ENCODE data around the gene RBMS3. TPM values are rescaled to one million over a fixed set of nuclear protein-coding genes. Genes with fewer than 3 reads are reported as not detected.

The RBMS3 gene
- total and polyA plus RNA-seq, 2 donors (not counting 1 experiment from before 2014, with no cell fraction given): 26.9 to 68.4 TPM

GRCh38 chr3:29576181-29576580 is 295.3 kb downstream of the RBMS3 start:
- H3K27ac ChIP-seq (ENCODE audit: insufficient read depth, low read length): no peak overlapping the region
- TF ChIP-seq EZH2 (IDR thresholded peaks at IDR 0.05; ENCODE audit: low read length, missing control alignments) (no peak), CTCF (conservative IDR thresholded peaks at IDR 0.05 in 1 of 2, IDR thresholded peaks at IDR 0.05 in 1 of 2; ENCODE audit: low read depth in 1 of 2, low read length in 2 of 2) (no peak)

GRCh38 chr3:29576675-29577074 is 295.8 kb downstream of the RBMS3 start:
- Histone ChIP-seq H3K79me2 (ENCODE audit: control insufficient read depth, insufficient read depth, low read length) (no peaks in the 10 kb centered on the region), H4K20me1 (ENCODE audit: control insufficient read depth, extremely low read depth, insufficient read depth, low read length) (no peaks in the 10 kb centered on the region), H2AFZ (ENCODE audit: low read length) (no peak overlapping the region), H3K27ac (ENCODE audit: insufficient read depth, low read length) (no peak overlapping the region), H3K9me3 (ENCODE audit: control insufficient read depth, insufficient read depth, low read depth, low read length) (no peaks in the 10 kb centered on the region), H3K4me2 (ENCODE audit: extremely low read depth, insufficient read depth, low read length) (no peak overlapping the region), H3K9ac (ENCODE audit: insufficient read depth, low read length) (no peak overlapping the region), H3K27me3 (ENCODE audit: control insufficient read depth, insufficient read depth, low read length) (no peaks in the 10 kb centered on the region), H3K36me3 (ENCODE audit: control insufficient read depth, insufficient read depth, low read length) (no peaks in the 10 kb centered on the region), H3K4me3 (replicated peaks in 1 of 4; ENCODE audit: control extremely low read depth in 1 of 4, insufficient read depth in 1 of 4, low read depth in 3 of 4, low read length in 4 of 4) (no peak overlapping the region), H3K4me1 (ENCODE audit: control insufficient read depth, extremely low read depth, insufficient read depth, low read length) (no peaks in the 10 kb centered on the region)
- DNase-seq (ENCODE audit: low read depth in 2 of 2): no peak
- TF ChIP-seq CTCF (conservative IDR thresholded peaks at IDR 0.05 in 1 of 2, IDR thresholded peaks at IDR 0.05 in 1 of 2; ENCODE audit: low read depth in 1 of 2, low read length in 2 of 2) (no peak), EZH2 (IDR thresholded peaks at IDR 0.05; ENCODE audit: low read length, missing control alignments) (no peak)

More at GRCh38 chr3:29576181-29576580, 295.3 kb downstream of the RBMS3 start:
- Histone ChIP-seq H3K9ac (ENCODE audit: insufficient read depth, low read length) (no peak overlapping the region), H3K4me3 (replicated peaks in 1 of 4; ENCODE audit: control extremely low read depth in 1 of 4, insufficient read depth in 1 of 4, low read depth in 3 of 4, low read length in 4 of 4) (no peak overlapping the region), H3K4me2 (ENCODE audit: extremely low read depth, insufficient read depth, low read length) (no peak overlapping the region), H3K36me3 (ENCODE audit: control insufficient read depth, insufficient read depth, low read length) (no peaks in the 10 kb centered on the region), H3K9me3 (ENCODE audit: control insufficient read depth, insufficient read depth, low read depth, low read length) (no peaks in the 10 kb centered on the region), H3K27me3 (ENCODE audit: control insufficient read depth, insufficient read depth, low read length) (no peaks in the 10 kb centered on the region), H3K4me1 (ENCODE audit: control insufficient read depth, extremely low read depth, insufficient read depth, low read length) (no peaks in the 10 kb centered on the region), H4K20me1 (ENCODE audit: control insufficient read depth, extremely low read depth, insufficient read depth, low read length) (no peaks in the 10 kb centered on the region), H3K79me2 (ENCODE audit: control insufficient read depth, insufficient read depth, low read length) (no peaks in the 10 kb centered on the region), H2AFZ (ENCODE audit: low read length) (no peak overlapping the region)
- no peak for DNase-seq (ENCODE audit: low read depth in 2 of 2)

- no peaks in the 10 kb centered on the region for H3K9me3 ChIP-seq (ENCODE audit: control insufficient read depth, insufficient read depth, low read depth, low read length)
- H3K9ac ChIP-seq (ENCODE audit: insufficient read depth, low read length): no peak overlapping the region
- H3K27me3 ChIP-seq (ENCODE audit: control insufficient read depth, insufficient read depth, low read length): no peaks in the 10 kb centered on the region
- H3K4me1 ChIP-seq (ENCODE audit: control insufficient read depth, extremely low read depth, insufficient read depth, low read length): no peaks in the 10 kb centered on the region
- H3K4me3 ChIP-seq (replicated peaks in 1 of 4; ENCODE audit: control extremely low read depth in 1 of 4, insufficient read depth in 1 of 4, low read depth in 3 of 4, low read length in 4 of 4): no peak overlapping the region
- H3K79me2 ChIP-seq (ENCODE audit: control insufficient read depth, insufficient read depth, low read length): no peaks in the 10 kb centered on the region
- no peak overlapping the region for H2AFZ ChIP-seq (ENCODE audit: low read length)
- no peak overlapping the region for H3K4me2 ChIP-seq (ENCODE audit: extremely low read depth, insufficient read depth, low read length)
- no peaks in the 10 kb centered on the region for H4K20me1 ChIP-seq (ENCODE audit: control insufficient read depth, extremely low read depth, insufficient read depth, low read length)
- no peak for TF ChIP-seq EZH2 (IDR thresholded peaks at IDR 0.05; ENCODE audit: low read length, missing control alignments)
- no peaks in the 10 kb centered on the region for H3K36me3 ChIP-seq (ENCODE audit: control insufficient read depth, insufficient read depth, low read length)
- H3K27ac ChIP-seq (ENCODE audit: insufficient read depth, low read length): no peak overlapping the region
- DNase-seq (ENCODE audit: low read depth in 2 of 2): no peak
Measured at GRCh38 chr3:29577250-29577649, 296.4 kb downstream of the RBMS3 start.
